GM23338 (cell line): ENCODE measurements around the gene FBXO8. TPM values are rescaled to one million over a fixed set of nuclear protein-coding genes. Genes with fewer than 3 reads are reported as not detected.
A peak's percentile ranks its signal among the peaks of the same experiment; 100 is the strongest.

ENCODE experiments used
- ATAC-seq: fragments of 200-7000 bp; cut with Tn5 transposase; 3 replicates; pipeline ENCODE4 v1.9.1; 2020
- DNase-seq: peaks from one replicate; pipeline ENCODE4 v3.0.0-alpha.2; 2015; ENCODE audit warnings: low spot score
- H2AFZ ChIP-seq: fragments of 200-600 bp; sonication (generic); 2 replicates; pipeline ENCODE4 v1.8.0; 2016; ENCODE audit warnings: antibody characterized with exemption, mild to moderate bottlenecking, moderate library complexity
- H3F3A ChIP-seq: fragments of 200-600 bp; sonication (generic); replicated peaks from 2 replicates; pipeline ENCODE4 v1.8.0; 2017; ENCODE audit warnings: antibody characterized with exemption, mixed run types, low read depth
- H3K27ac ChIP-seq: fragments of 200-600 bp; sonication (generic); 2 replicates; pipeline ENCODE4 v1.6.1; 2016; ENCODE audit warnings: low read depth
- H3K27me3 ChIP-seq: fragments of 200-600 bp; sonication (generic); 2 replicates; pipeline ENCODE4 v1.8.0; 2016; ENCODE audit warnings: mild to moderate bottlenecking, mixed run types, moderate library complexity; ENCODE audit not compliant: insufficient read depth
- H3K36me3 ChIP-seq: fragments of 200-600 bp; sonication (generic); 2 replicates; pipeline ENCODE4 v1.8.0; 2016; ENCODE audit warnings: mild to moderate bottlenecking; ENCODE audit not compliant: insufficient read depth
- H3K4me1 ChIP-seq: fragments of 200-600 bp; sonication (generic); 2 replicates; pipeline ENCODE4 v1.8.0; 2016; ENCODE audit warnings: mild to moderate bottlenecking, moderate library complexity; ENCODE audit not compliant: insufficient read depth
- H3K4me2 ChIP-seq: fragments of 200-600 bp; sonication (generic); 2 replicates; pipeline ENCODE4 v1.7.1; 2017; ENCODE audit warnings: mixed run types
- H3K4me3 ChIP-seq: fragments of 200-600 bp; sonication (generic); 2 replicates; pipeline ENCODE4 v1.6.1; 2016; ENCODE audit warnings: mixed run types
- H3K79me2 ChIP-seq: fragments of 200-600 bp; sonication (generic); replicated peaks from 2 replicates; pipeline ENCODE4 v1.8.0; 2017; ENCODE audit warnings: mild to moderate bottlenecking; ENCODE audit not compliant: insufficient read depth
- H3K9me2 ChIP-seq: fragments of 200-600 bp; sonication (generic); 2 replicates; pipeline ENCODE4 v1.8.0; 2017; ENCODE audit not compliant: insufficient read depth
- H4K20me1 ChIP-seq: fragments of 200-600 bp; sonication (generic); replicated peaks from 2 replicates; pipeline ENCODE4 v1.8.0; 2017; ENCODE audit warnings: mild to moderate bottlenecking; ENCODE audit not compliant: insufficient read depth
- H3K27ac Mint-ChIP-seq: 2 replicates; pipeline ENCODE4 v1.8.0; 2020; ENCODE audit warnings: inconsistent platforms, mild to moderate bottlenecking, moderate library complexity, mixed read lengths
- H3K27me3 Mint-ChIP-seq: 3 replicates; pipeline ENCODE4 v1.8.0; 2022; ENCODE audit warnings: low read depth, mild to moderate bottlenecking, moderate library complexity, mixed read lengths, inconsistent platforms; ENCODE audit not compliant: insufficient read depth, poor library complexity
- H3K36me3 Mint-ChIP-seq: 3 replicates; pipeline ENCODE4 v1.8.0; 2021; ENCODE audit warnings: low read depth, mild to moderate bottlenecking, inconsistent platforms, moderate library complexity, mixed read lengths
- H3K4me1 Mint-ChIP-seq: 3 replicates; pipeline ENCODE4 v1.8.0; 2020; ENCODE audit warnings: mild to moderate bottlenecking, inconsistent platforms, mixed read lengths
- H3K4me3 Mint-ChIP-seq: 3 replicates; pipeline ENCODE4 v1.8.0; 2021; ENCODE audit warnings: moderate library complexity, mild to moderate bottlenecking, inconsistent platforms, mixed read lengths
- H3K9me3 Mint-ChIP-seq: 3 replicates; pipeline ENCODE4 v1.8.0; 2020; ENCODE audit warnings: moderate library complexity, mild to moderate bottlenecking, inconsistent platforms, mixed read lengths
- CREB1 ChIP-seq: fragments of 250-450 bp; sonication (Bioruptor Pico); IDR thresholded peaks from 2 replicates; pipeline ENCODE4 v1.5.0; 2020; ENCODE audit warnings: low read depth, mild to moderate bottlenecking, moderate library complexity
- CTCF ChIP-seq, 2 experiments: fragments of 200-600 bp in 1 of 2; sonication (generic) in 1 of 2; conservative IDR thresholded peaks; 2 replicates each; pipeline versions ENCODE4 v1.5.1 to v1.6.1; 2016 to 2017; ENCODE audit warnings: antibody characterized with exemption in 2 of 2, low read depth in 2 of 2, mild to moderate bottlenecking in 2 of 2, moderate library complexity in 1 of 2
- ETS1 ChIP-seq: IDR thresholded peaks from 2 replicates; pipeline ENCODE4 v1.6.1; 2016; ENCODE audit warnings: antibody characterized with exemption
- EZH2 ChIP-seq: fragments of 200-600 bp; sonication (generic); IDR thresholded peaks from one replicate; pipeline ENCODE4 v1.8.0; 2017; ENCODE audit warnings: antibody characterized with exemption, mild to moderate bottlenecking, low read depth; ENCODE audit not compliant: unreplicated experiment
- EZH2phosphoT487 ChIP-seq: fragments of 200-600 bp; sonication (generic); IDR thresholded peaks from one replicate; pipeline ENCODE4 v1.8.1; 2018; ENCODE audit warnings: antibody characterized with exemption; ENCODE audit not compliant: unreplicated experiment
- JUNB ChIP-seq: IDR thresholded peaks from one replicate; pipeline ENCODE4 v1.6.1; 2016; ENCODE audit warnings: antibody characterized with exemption; ENCODE audit not compliant: unreplicated experiment
- NANOG ChIP-seq: IDR thresholded peaks from 2 replicates; pipeline ENCODE4 v1.6.1; 2016; ENCODE audit warnings: antibody characterized with exemption, borderline replicate concordance
- POLR2AphosphoS5 ChIP-seq: IDR thresholded peaks from 2 replicates; pipeline ENCODE4 v1.6.1; 2016; ENCODE audit warnings: antibody characterized with exemption, low read depth
- REST ChIP-seq: IDR thresholded peaks from one replicate; pipeline ENCODE4 v1.6.1; 2018; ENCODE audit warnings: antibody characterized with exemption; ENCODE audit not compliant: unreplicated experiment
- ZNF114 ChIP-seq: fragments of 250-450 bp; sonication (Bioruptor Pico); IDR thresholded peaks from 2 replicates; pipeline ENCODE4 v1.5.0; 2020; ENCODE audit warnings: mild to moderate bottlenecking, moderate library complexity
- ZNF331 ChIP-seq: fragments of 250-450 bp; sonication (Bioruptor Pico); IDR thresholded peaks from 2 replicates; pipeline ENCODE4 v1.5.0; 2020; ENCODE audit warnings: low read depth, mild to moderate bottlenecking, moderate library complexity
- polyA plus RNA-seq: library from polyadenylated mRNA; unstranded; fragments of >200 nt; fragmentation: Nextera tagmentation; extraction: Ambion mirVana; gene quantifications from 2 replicates; pipeline ENCODE4 v1.2.1, GENCODE V29; 2016
- total RNA-seq: library from RNA; depleted of rRNA; stranded (reverse); fragments of >200 nt; shearing (Covaris generic); gene quantifications from 2 replicates; pipeline ENCODE4 v1.2.3, GENCODE V29; 2014
- TF ChIP-seq, protein P1 (sequence below): fragments of 250-450 bp; sonication (Bioruptor Pico); IDR thresholded peaks from 2 replicates; pipeline ENCODE4 v1.5.0; 2020; ENCODE audit warnings: mild to moderate bottlenecking, moderate library complexity

The FBXO8 gene
- total and polyA plus RNA-seq, 2 experiments from 2014 or later = 5.8 to 7.9 TPM

DNA sequence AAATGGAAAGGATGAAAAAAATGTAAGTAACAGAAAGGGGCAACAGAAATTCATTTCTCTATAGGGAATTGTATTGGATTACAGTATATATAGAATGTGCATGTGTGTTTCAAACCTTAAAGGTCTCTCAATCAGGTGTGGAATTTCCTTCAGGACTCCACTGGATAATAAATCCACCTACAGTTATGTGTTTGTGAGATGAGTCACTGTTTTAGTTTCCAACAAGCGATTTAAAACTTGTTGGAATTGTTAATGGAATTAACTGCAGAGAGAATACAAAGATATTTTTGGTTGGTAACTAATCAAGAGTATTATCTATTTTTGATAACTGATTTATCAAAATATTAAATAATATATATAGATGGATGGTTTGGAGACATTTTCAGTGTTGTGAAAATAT lies 33.1 kb upstream of the FBXO8 start (continued):
- TF ChIP-seq ETS1 (no peak), NANOG (no peak), CREB1 (CRISPR knock-in tag) (no peak)

- Histone ChIP-seq H3F3A (no peaks in the 10 kb centered on the region), H3K4me2 (no peak overlapping the region), H4K20me1 (no peaks in the 10 kb centered on the region), H3K9me2 (no peaks in the 10 kb centered on the region), H3K79me2 (no peaks in the 10 kb centered on the region), H3K4me1 (no peaks in the 10 kb centered on the region), H3K4me3 (no peak overlapping the region), H3K27me3 (no peaks in the 10 kb centered on the region), H3K27ac (no peak overlapping the region), H3K36me3 (no peaks in the 10 kb centered on the region), H2AFZ (no peak overlapping the region)
- Mint-ChIP-seq H3K9me3 (no peaks in the 10 kb centered on the region; the same call in 2 of the 3 replicates), H3K36me3 (no peaks in the 10 kb centered on the region; the same call in 1 of the 3 replicates), H3K4me3 (no peak overlapping the region), H3K4me1 (peaks cover 5% of the 10 kb centered on the region; the same call in 2 of the 3 replicates), H3K27ac (peak overlapping the region; percentile 89), H3K27me3 (no peaks in the 10 kb centered on the region)
- 0 out of 3 replicates have a peak, but pooled peaks have one; percentile 31 for ATAC-seq
- peak; percentile 27 for DNase-seq
- TF ChIP-seq CTCF (conservative IDR thresholded peaks at IDR 0.05; ENCODE audit: low read depth in 2 of 2) (no peak), REST (no peak), POLR2AphosphoS5 (no peak), CREB1 (CRISPR knock-in tag) (no peak), NANOG (no peak), EZH2 (no peak), ZNF331 (no peak), JUNB (no peak), ZNF114 (CRISPR knock-in tag) (no peak), EZH2phosphoT487 (no peak)
- TF ChIP-seq, protein P1, sequence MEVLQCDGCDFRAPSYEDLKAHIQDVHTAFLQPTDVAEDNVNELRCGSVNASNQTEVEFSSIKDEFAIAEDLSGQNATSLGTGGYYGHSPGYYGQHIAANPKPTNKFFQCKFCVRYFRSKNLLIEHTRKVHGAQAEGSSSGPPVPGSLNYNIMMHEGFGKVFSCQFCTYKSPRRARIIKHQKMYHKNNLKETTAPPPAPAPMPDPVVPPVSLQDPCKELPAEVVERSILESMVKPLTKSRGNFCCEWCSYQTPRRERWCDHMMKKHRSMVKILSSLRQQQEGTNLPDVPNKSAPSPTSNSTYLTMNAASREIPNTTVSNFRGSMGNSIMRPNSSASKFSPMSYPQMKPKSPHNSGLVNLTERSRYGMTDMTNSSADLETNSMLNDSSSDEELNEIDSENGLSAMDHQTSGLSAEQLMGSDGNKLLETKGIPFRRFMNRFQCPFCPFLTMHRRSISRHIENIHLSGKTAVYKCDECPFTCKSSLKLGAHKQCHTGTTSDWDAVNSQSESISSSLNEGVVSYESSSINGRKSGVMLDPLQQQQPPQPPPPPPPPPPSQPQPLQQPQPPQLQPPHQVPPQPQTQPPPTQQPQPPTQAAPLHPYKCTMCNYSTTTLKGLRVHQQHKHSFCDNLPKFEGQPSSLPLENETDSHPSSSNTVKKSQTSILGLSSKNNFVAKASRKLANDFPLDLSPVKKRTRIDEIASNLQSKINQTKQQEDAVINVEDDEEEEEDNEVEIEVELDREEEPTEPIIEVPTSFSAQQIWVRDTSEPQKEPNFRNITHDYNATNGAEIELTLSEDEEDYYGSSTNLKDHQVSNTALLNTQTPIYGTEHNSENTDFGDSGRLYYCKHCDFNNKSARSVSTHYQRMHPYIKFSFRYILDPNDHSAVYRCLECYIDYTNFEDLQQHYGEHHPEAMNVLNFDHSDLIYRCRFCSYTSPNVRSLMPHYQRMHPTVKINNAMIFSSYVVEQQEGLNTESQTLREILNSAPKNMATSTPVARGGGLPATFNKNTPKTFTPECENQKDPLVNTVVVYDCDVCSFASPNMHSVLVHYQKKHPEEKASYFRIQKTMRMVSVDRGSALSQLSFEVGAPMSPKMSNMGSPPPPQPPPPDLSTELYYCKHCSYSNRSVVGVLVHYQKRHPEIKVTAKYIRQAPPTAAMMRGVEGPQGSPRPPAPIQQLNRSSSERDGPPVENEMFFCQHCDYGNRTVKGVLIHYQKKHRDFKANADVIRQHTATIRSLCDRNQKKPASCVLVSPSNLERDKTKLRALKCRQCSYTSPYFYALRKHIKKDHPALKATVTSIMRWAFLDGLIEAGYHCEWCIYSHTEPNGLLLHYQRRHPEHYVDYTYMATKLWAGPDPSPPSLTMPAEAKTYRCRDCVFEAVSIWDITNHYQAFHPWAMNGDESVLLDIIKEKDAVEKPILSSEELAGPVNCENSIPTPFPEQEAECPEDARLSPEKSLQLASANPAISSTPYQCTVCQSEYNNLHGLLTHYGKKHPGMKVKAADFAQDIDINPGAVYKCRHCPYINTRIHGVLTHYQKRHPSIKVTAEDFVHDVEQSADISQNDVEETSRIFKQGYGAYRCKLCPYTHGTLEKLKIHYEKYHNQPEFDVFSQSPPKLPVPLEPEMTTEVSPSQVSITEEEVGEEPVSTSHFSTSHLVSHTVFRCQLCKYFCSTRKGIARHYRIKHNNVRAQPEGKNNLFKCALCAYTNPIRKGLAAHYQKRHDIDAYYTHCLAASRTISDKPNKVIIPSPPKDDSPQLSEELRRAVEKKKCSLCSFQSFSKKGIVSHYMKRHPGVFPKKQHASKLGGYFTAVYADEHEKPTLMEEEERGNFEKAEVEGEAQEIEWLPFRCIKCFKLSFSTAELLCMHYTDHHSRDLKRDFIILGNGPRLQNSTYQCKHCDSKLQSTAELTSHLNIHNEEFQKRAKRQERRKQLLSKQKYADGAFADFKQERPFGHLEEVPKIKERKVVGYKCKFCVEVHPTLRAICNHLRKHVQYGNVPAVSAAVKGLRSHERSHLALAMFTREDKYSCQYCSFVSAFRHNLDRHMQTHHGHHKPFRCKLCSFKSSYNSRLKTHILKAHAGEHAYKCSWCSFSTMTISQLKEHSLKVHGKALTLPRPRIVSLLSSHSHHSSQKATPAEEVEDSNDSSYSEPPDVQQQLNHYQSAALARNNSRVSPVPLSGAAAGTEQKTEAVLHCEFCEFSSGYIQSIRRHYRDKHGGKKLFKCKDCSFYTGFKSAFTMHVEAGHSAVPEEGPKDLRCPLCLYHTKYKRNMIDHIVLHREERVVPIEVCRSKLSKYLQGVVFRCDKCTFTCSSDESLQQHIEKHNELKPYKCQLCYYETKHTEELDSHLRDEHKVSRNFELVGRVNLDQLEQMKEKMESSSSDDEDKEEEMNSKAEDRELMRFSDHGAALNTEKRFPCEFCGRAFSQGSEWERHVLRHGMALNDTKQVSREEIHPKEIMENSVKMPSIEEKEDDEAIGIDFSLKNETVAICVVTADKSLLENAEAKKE (CRISPR knock-in tag) = no peak
Observed at GRCh38 chr4:174314770-174315169, 31.3 kb upstream of the FBXO8 start.
